Activated T-cell treated with anti-CD3 and anti-CD28 coated beads, Interleukin-2, amount 50 U/mL, for 4 hours (primary cell): ENCODE results near the gene CHD3. TPM values are rescaled to one million over a fixed set of nuclear protein-coding genes. Genes with fewer than 3 reads are reported as not detected.

Experiments
- ATAC-seq, 2 donors: fragments of 200-7000 bp; cut with Tn5 transposase; one replicate each; pipeline ENCODE4 v1.10.0; 2021
- DNase-seq: peaks from one replicate; pipeline ENCODE4 v3.0.0-alpha.2; 2020
- H3K27me3 Mint-ChIP-seq: one replicate; pipeline ENCODE4 v1.8.0; 2021; ENCODE audit warnings: low read depth, mixed read lengths
- H3K36me3 Mint-ChIP-seq: one replicate; pipeline ENCODE4 v1.8.0; 2022; ENCODE audit warnings: mixed read lengths; ENCODE audit not compliant: insufficient read depth
- H3K4me1 Mint-ChIP-seq: one replicate; pipeline ENCODE4 v1.8.0; 2021; ENCODE audit warnings: low read depth, mixed read lengths
- H3K4me3 Mint-ChIP-seq: one replicate; pipeline ENCODE4 v1.8.0; 2021; ENCODE audit warnings: mild to moderate bottlenecking, moderate library complexity, mixed read lengths
- H3K9me3 Mint-ChIP-seq: one replicate; pipeline ENCODE4 v1.8.0; 2021; ENCODE audit warnings: mixed read lengths
- total RNA-seq, 3 donors: library from RNA; stranded (reverse); gene quantifications; one replicate each; pipeline ENCODE4 v1.2.1, GENCODE V29; 2021

CHD3 gene
- 100 to 1,000 TPM; 117 to 127 (median 123) TPM for total RNA-seq

GRCh38 chr17:7888184-7888920, at the start of gene CHD3:
Gene CHD3 (plus strand): TSS chr17:7888789. CDS start chr17:7889001, 212 bp downstream.
- Mint-ChIP-seq H3K27me3 (no peaks in the 10 kb centered on the region), H3K36me3 (peaks cover 10% of the 10 kb centered on the region), H3K9me3 (no peaks in the 10 kb centered on the region), H3K4me3 (peak within 1 kb of the TSS; percentile 31), H3K4me1 (peaks cover 6% of the 10 kb centered on the region)
- DNase-seq (peak; percentile 37), ATAC-seq (peak; percentile 16 to 21)

- peaks cover 51% of the 10 kb centered on the region for H3K4me1 Mint-ChIP-seq
- peaks cover 14% of the 10 kb centered on the region for H3K36me3 Mint-ChIP-seq
- DNase-seq, result no peak
Observed at GRCh38 chr17:7839190-7839875, 49.3 kb upstream of the CHD3 start.

DNA sequence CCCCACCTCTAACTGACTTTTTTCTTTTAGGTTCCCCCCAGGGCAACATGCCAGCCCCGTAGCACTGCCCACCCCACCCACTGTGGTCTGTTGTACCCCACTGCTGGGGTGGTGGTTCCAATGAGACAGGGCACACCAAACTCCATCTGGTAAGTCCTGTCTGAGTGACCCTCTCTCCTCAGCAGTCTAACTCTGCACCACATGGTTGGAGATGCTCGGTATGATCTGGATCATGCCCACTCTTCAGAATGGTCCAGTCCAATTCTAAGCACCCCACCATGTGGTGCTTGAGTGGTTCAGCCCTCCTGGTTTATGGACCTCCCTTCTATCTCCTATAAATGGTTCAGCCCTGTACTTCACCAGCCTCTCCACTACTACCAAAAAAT, 48.7 kb upstream of the CHD3 start:
- DNase-seq (no peak), ATAC-seq (no peak)
- Mint-ChIP-seq H3K36me3 (peaks cover 14% of the 10 kb centered on the region), H3K9me3 (no peaks in the 10 kb centered on the region), H3K4me3 (peak overlapping the region; percentile 96), H3K27me3 (no peaks in the 10 kb centered on the region), H3K4me1 (peaks cover 51% of the 10 kb centered on the region)

More at GRCh38 chr17:7839190-7839875, 49.3 kb upstream of the CHD3 start:
- Mint-ChIP-seq H3K27me3 (no peaks in the 10 kb centered on the region), H3K9me3 (no peaks in the 10 kb centered on the region), H3K4me3 (peak overlapping the region; percentile 96)
- no peak for ATAC-seq

GRCh38 chr17:7840441-7840840, 48.1 kb upstream of the CHD3 start:
- H3K9me3 Mint-ChIP-seq, result no peaks in the 10 kb centered on the region
- ATAC-seq (no peak), DNase-seq (no peak)
- peak overlapping the region; percentile 96 for H3K4me3 Mint-ChIP-seq
- peaks cover 17% of the 10 kb centered on the region for H3K36me3 Mint-ChIP-seq
- no peaks in the 10 kb centered on the region for H3K27me3 Mint-ChIP-seq
- peaks cover 53% of the 10 kb centered on the region for H3K4me1 Mint-ChIP-seq

GRCh38 chr17:7840875-7841274, 47.7 kb upstream of the CHD3 start:
- Mint-ChIP-seq H3K4me3 (peak overlapping the region; percentile 96), H3K27me3 (no peaks in the 10 kb centered on the region), H3K9me3 (no peaks in the 10 kb centered on the region), H3K4me1 (peaks cover 55% of the 10 kb centered on the region), H3K36me3 (peaks cover 20% of the 10 kb centered on the region)
- DNase-seq (no peak), ATAC-seq (no peak)

- Mint-ChIP-seq H3K27me3 (no peaks in the 10 kb centered on the region), H3K4me3 (peak overlapping the region; percentile 96), H3K9me3 (no peaks in the 10 kb centered on the region), H3K36me3 (peaks cover 24% of the 10 kb centered on the region), H3K4me1 (peaks cover 54% of the 10 kb centered on the region)
- DNase-seq (peak; percentile 97), ATAC-seq (peak; percentile 53 to 55)
Observed at GRCh38 chr17:7841396-7841914, 47.1 kb upstream of the CHD3 start.

DNA sequence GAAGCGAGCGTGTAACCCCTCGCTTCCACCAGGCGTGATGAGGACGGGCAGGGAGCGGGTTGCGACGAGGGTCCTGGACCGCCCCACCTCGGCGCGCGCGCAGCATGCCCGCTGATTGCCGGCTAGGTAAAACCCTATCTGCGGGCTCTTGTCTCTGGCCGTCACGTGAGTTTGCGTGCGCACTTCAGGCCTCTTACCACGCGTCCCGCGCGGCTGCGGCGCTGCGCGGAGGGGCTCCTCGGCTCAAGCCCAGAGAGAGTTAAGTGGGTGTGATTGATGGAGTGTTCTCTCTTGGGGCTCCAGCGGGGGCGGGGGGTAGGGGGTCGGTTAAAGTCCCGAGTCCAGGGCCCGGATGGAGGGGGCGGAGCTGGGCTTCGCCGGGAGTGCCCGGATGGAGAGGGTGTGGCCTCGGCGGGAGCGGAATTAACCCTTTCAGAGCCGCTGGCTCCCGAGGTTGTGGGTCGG, 46.6 kb upstream of the CHD3 start:
- Mint-ChIP-seq H3K4me1 (peaks cover 52% of the 10 kb centered on the region), H3K36me3 (peaks cover 27% of the 10 kb centered on the region), H3K27me3 (no peaks in the 10 kb centered on the region), H3K4me3 (peak overlapping the region; percentile 96), H3K9me3 (no peaks in the 10 kb centered on the region)
- peak; percentile 13 to 15 for ATAC-seq
- peak; percentile 87 for DNase-seq

GRCh38 chr17:7842380-7843256, 46.0 kb upstream of the CHD3 start:
- peak; percentile 98 for DNase-seq
- Mint-ChIP-seq H3K4me3 (peak overlapping the region; percentile 96), H3K9me3 (no peaks in the 10 kb centered on the region), H3K27me3 (no peaks in the 10 kb centered on the region), H3K4me1 (peaks cover 46% of the 10 kb centered on the region), H3K36me3 (peaks cover 27% of the 10 kb centered on the region)
- peak; percentile 46 to 47 for ATAC-seq

DNA sequence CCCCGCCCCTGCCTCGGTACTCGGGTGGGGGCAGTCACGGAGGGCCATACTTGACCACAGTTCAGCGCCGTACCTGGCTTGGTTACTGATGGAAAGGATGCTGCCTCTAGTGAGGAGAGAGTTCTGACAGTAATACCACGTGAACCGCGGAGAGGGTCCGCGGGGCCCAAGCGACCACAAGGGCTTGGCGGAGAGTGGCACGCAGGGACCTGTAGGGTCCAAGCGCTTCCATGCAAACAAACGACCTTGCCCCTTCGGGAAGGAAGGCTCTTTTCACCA, 45.4 kb upstream of the CHD3 start:
- Mint-ChIP-seq H3K4me1 (peaks cover 45% of the 10 kb centered on the region), H3K4me3 (peak overlapping the region; percentile 96), H3K27me3 (no peaks in the 10 kb centered on the region), H3K9me3 (no peaks in the 10 kb centered on the region), H3K36me3 (peaks cover 27% of the 10 kb centered on the region)
- DNase-seq (no peak), ATAC-seq (peak; percentile 0)

- peaks cover 42% of the 10 kb centered on the region for H3K4me1 Mint-ChIP-seq
- ATAC-seq, result peak; percentile 14 to 16
Observed at GRCh38 chr17:7843536-7844291, 44.9 kb upstream of the CHD3 start.

DNA sequence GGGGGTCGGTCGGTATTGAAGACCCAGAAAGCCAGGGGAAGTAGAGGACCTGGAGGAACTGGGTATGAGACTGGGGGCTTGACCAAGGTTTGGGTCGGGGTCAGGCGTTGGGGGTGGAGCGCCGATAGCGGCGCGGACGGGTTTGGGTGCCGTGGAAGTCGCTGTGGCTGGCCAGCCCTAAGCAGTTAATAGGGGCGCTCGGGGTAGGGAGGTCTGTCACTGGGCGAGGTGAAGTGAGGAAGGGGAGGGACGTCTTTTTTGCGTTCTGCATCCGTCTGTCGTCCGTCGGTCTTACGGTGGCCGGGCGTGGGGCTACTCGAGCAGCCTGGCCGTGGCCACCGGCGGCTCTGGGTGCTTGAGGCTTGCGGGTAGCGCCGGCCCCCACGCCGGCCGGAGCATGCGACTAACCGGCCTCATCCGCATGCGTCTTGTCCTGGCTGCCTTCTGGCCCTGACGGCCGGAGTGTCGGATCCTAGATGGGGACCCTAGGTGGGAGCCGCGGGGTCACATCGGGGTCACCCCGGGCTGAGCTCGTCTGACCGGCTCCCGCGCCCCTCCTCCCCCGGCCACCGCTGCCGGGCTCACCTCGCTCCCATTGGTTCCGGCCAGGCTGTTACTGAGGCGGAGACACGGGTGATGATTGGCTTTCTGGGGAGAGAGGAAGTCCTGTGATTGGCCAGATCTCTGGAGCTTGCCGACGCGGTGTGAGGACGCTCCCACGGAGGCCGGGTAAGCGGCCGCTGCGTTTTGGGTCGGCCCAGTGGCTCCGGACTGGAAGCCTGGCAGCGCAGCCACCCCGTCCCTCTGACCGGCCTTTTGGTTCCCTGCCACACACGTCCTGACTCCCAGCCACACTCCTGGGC, 44.1 kb upstream of the CHD3 start:
- ATAC-seq (peak; percentile 40 to 46), DNase-seq (peak; percentile 71)
- Mint-ChIP-seq H3K4me1 (peaks cover 36% of the 10 kb centered on the region), H3K27me3 (no peaks in the 10 kb centered on the region), H3K9me3 (no peaks in the 10 kb centered on the region), H3K36me3 (peaks cover 23% of the 10 kb centered on the region), H3K4me3 (peak overlapping the region; percentile 96)

More at GRCh38 chr17:7843536-7844291, 44.9 kb upstream of the CHD3 start:
- Mint-ChIP-seq H3K36me3 (peaks cover 27% of the 10 kb centered on the region), H3K27me3 (no peaks in the 10 kb centered on the region), H3K9me3 (no peaks in the 10 kb centered on the region), H3K4me3 (peak overlapping the region; percentile 96)
- peak; percentile 95 for DNase-seq

- Mint-ChIP-seq H3K27me3 (no peaks in the 10 kb centered on the region), H3K4me3 (peak overlapping the region; percentile 96), H3K4me1 (peaks cover 36% of the 10 kb centered on the region), H3K36me3 (peaks cover 25% of the 10 kb centered on the region), H3K9me3 (no peaks in the 10 kb centered on the region)
- no peak for ATAC-seq
- DNase-seq, result no peak
Observed at GRCh38 chr17:7845359-7846062, 43.1 kb upstream of the CHD3 start.
